Mesenchymal stem cell (in vitro differentiated cells and primary cell): ENCODE measurements around the gene NPPC.

ENCODE experiments used
- DNase-seq: peaks from one replicate; pipeline ENCODE4 v3.0.0-alpha.2; 2013
- H2AFZ ChIP-seq: one replicate; pipeline ENCODE4 v1.6.1; 2013; ENCODE audit warnings: low read depth, mild to moderate bottlenecking, control low read depth, inconsistent platforms, low read length, moderate library complexity
- H2AK5ac ChIP-seq: 2 replicates; pipeline ENCODE4 v1.6.1; 2013; ENCODE audit warnings: low read length, moderate library complexity, mild to moderate bottlenecking, inconsistent platforms; ENCODE audit not compliant: severe bottlenecking
- H2BK120ac ChIP-seq: one replicate; pipeline ENCODE4 v1.6.1; 2013; ENCODE audit warnings: low read depth, mild to moderate bottlenecking, inconsistent platforms, low read length, moderate library complexity
- H2BK12ac ChIP-seq, 2 experiments: one replicate each; pipeline ENCODE4 v1.6.1; 2013; ENCODE audit warnings: inconsistent platforms in 2 of 2, low read length in 2 of 2, mild to moderate bottlenecking in 2 of 2, moderate library complexity in 2 of 2, control low read depth in 1 of 2
- H2BK15ac ChIP-seq: one replicate; pipeline ENCODE4 v1.6.1; 2013; ENCODE audit warnings: mild to moderate bottlenecking, low read depth, inconsistent platforms; ENCODE audit not compliant: poor library complexity, severe bottlenecking
- H2BK5ac ChIP-seq: 2 replicates; pipeline ENCODE4 v1.6.1; 2013; ENCODE audit warnings: low read depth, mild to moderate bottlenecking, low read length, control low read depth, inconsistent platforms; ENCODE audit not compliant: poor library complexity, severe bottlenecking
- H3K14ac ChIP-seq, 2 experiments: one replicate each; pipeline ENCODE4 v1.6.1; 2013; ENCODE audit warnings: inconsistent platforms in 2 of 2, low read length in 2 of 2, control low read depth in 1 of 2, mild to moderate bottlenecking in 1 of 2, moderate library complexity in 1 of 2
- H3K18ac ChIP-seq, 2 experiments: one replicate each; pipeline ENCODE4 v1.6.1; 2013; ENCODE audit warnings: inconsistent platforms in 2 of 2, low read length in 2 of 2, control low read depth in 1 of 2, low read depth in 1 of 2, mild to moderate bottlenecking in 1 of 2
- H3K23ac ChIP-seq, 2 experiments: one replicate each; pipeline ENCODE4 v1.6.1; 2013; ENCODE audit warnings: inconsistent platforms in 2 of 2, low read length in 2 of 2, mild to moderate bottlenecking in 2 of 2, moderate library complexity in 2 of 2, control low read depth in 1 of 2
- H3K27ac ChIP-seq: 2 replicates; pipeline ENCODE4 v1.5.1; 2013; ENCODE audit warnings: mild to moderate bottlenecking, moderate library complexity, low read length, control low read depth, inconsistent platforms; ENCODE audit not compliant: poor library complexity, severe bottlenecking
- H3K27me3 ChIP-seq, 2 experiments: 2 replicates each; pipeline versions ENCODE4 v1.6.1 to v1.7.0; 2013; ENCODE audit warnings: low read length in 2 of 2, mild to moderate bottlenecking in 2 of 2, moderate library complexity in 2 of 2, control low read depth in 1 of 2, inconsistent platforms in 1 of 2; ENCODE audit not compliant: control insufficient read depth in 1 of 2, insufficient read depth in 1 of 2
- H3K36me3 ChIP-seq, 2 experiments: 2 replicates each; pipeline versions ENCODE4 v1.6.1 to v1.7.0; 2013; ENCODE audit warnings: low read length in 2 of 2, control low read depth in 1 of 2, inconsistent platforms in 1 of 2, low read depth in 1 of 2, mild to moderate bottlenecking in 1 of 2; ENCODE audit not compliant: insufficient read depth in 2 of 2, control insufficient read depth in 1 of 2
- H3K4ac ChIP-seq, 2 experiments: one replicate each; pipeline ENCODE4 v1.6.1; 2013; ENCODE audit warnings: inconsistent platforms in 2 of 2, low read length in 2 of 2, mild to moderate bottlenecking in 2 of 2, moderate library complexity in 2 of 2, control low read depth in 1 of 2, low read depth in 1 of 2
- H3K4me1 ChIP-seq: 2 replicates; pipeline ENCODE4 v1.6.1; 2013; ENCODE audit warnings: low read depth, low read length, control low read depth; ENCODE audit not compliant: control insufficient read depth, insufficient read depth
- H3K4me2 ChIP-seq: 2 replicates; pipeline ENCODE4 v1.6.1; 2013; ENCODE audit warnings: low read length, mild to moderate bottlenecking, inconsistent platforms; ENCODE audit not compliant: poor library complexity, severe bottlenecking
- H3K4me3 ChIP-seq, 2 experiments: 2 replicates each; pipeline versions ENCODE4 v1.5.1 to v1.7.0; 2013; ENCODE audit warnings: low read length in 2 of 2, mild to moderate bottlenecking in 2 of 2, control low read depth in 1 of 2, low read depth in 1 of 2; ENCODE audit not compliant: insufficient read depth in 1 of 2
- H3K79me1 ChIP-seq: replicated peaks from 2 replicates; pipeline ENCODE4 v1.6.1; 2013; ENCODE audit warnings: mild to moderate bottlenecking, control low read depth, low read length, inconsistent platforms; ENCODE audit not compliant: poor library complexity, severe bottlenecking
- H3K9ac ChIP-seq: 2 replicates; pipeline ENCODE4 v1.7.0; 2013; ENCODE audit warnings: mild to moderate bottlenecking, low read length, moderate library complexity
- H3K9me3 ChIP-seq: 2 replicates; pipeline ENCODE4 v1.7.0; 2013; ENCODE audit warnings: mild to moderate bottlenecking, low read length; ENCODE audit not compliant: control insufficient read depth
- H4K8ac ChIP-seq: one replicate; pipeline ENCODE4 v1.6.1; 2013; ENCODE audit warnings: inconsistent platforms, mild to moderate bottlenecking, low read length, moderate library complexity
- H4K91ac ChIP-seq: one replicate; pipeline ENCODE4 v1.6.1; 2013; ENCODE audit warnings: mild to moderate bottlenecking, low read length, inconsistent platforms
- WGBS: methylation state at CpG from one replicate; pipeline ENCODE4 v1.1.7; 2013; ENCODE audit warnings: mixed read lengths; 5-methylcytosine and 5-hydroxymethylcytosine counted together

Gene NPPC

DNA sequence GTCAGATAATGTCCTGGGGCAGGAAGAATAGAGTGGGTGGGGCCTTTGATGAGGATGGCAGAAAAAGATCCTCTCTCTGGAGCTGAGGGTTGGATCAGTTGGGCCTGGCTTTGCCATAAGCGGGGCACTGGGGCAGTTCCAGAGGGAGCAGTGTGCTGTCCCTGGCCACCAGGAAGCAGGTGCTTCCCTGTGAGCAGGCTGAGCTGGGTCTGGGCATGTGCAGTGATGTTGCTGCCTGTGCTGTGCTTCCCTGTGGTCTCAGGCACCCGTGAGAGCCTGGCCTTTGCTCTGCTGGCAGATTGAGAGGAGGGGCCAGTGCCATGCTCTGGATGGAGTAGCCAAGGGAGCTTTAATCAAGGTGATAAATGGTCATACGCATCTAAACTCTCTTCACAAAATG, 14.6 kb upstream of the NPPC start:
- H2BK120ac ChIP-seq: no peak overlapping the region
- H3K4me2 ChIP-seq: no peak overlapping the region
- no peaks in the 10 kb centered on the region for H3K9me3 ChIP-seq
- no peaks in the 10 kb centered on the region for H3K36me3 ChIP-seq
- H3K4me1 ChIP-seq: no peaks in the 10 kb centered on the region
- H3K4ac ChIP-seq: no peak overlapping the region
- no peak overlapping the region for H4K8ac ChIP-seq
- no peaks in the 10 kb centered on the region for H3K79me1 ChIP-seq
- no peak overlapping the region for H2BK12ac ChIP-seq
- H3K14ac ChIP-seq: no peak overlapping the region
- 81% methylated on average over 3 of the region's 3 CpGs for WGBS
- H3K27me3 ChIP-seq: peaks cover 8 to 23% of the 10 kb centered on the region in 2 experiments
- no peak overlapping the region for H3K27ac ChIP-seq
- no peak for DNase-seq
- no peak overlapping the region for H2BK5ac ChIP-seq
- no peak overlapping the region for H2AK5ac ChIP-seq
- H3K9ac ChIP-seq: no peak overlapping the region
- H3K23ac ChIP-seq: no peak overlapping the region
- no peak overlapping the region for H3K4me3 ChIP-seq
- H4K91ac ChIP-seq: no peak overlapping the region
- no peak overlapping the region for H2BK15ac ChIP-seq
- no peak overlapping the region for H3K18ac ChIP-seq
- no peak overlapping the region for H2AFZ ChIP-seq

DNA sequence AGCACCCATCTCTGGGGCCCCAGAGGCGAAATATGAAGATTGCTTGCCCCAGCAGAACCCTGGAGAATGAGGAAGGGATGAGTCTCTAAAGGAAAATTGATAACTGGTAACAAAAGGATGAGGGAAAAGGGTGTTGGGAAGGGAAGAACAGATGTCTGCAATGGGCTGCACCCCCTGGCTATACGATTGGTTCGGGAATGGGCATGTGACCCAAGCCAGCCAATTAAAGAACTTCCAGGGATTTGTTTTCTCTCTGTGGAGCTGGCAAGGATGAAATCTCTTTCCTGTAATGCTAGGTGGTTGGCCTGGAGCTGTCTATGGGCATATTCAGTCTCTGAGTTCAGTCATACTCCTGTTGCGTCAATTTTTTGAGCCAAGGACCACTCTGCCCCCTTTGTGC, 12.8 kb upstream of the NPPC start:
- no peaks in the 10 kb centered on the region for H3K4me1 ChIP-seq
- H2AFZ ChIP-seq: no peak overlapping the region
- no peak overlapping the region for H3K27ac ChIP-seq
- WGBS: 96% methylated on average over 4 of the region's 4 CpGs
- no peak overlapping the region for H2BK12ac ChIP-seq
- no peak for DNase-seq
- H2BK5ac ChIP-seq: no peak overlapping the region
- peaks cover 8 to 37% of the 10 kb centered on the region in 2 experiments for H3K27me3 ChIP-seq
- H3K4ac ChIP-seq: no peak overlapping the region
- no peak overlapping the region for H2AK5ac ChIP-seq
- no peak overlapping the region for H3K4me2 ChIP-seq
- H3K23ac ChIP-seq: no peak overlapping the region
- H2BK15ac ChIP-seq: no peak overlapping the region
- H3K9ac ChIP-seq: no peak overlapping the region
- H3K9me3 ChIP-seq: no peaks in the 10 kb centered on the region
- H3K36me3 ChIP-seq: no peaks in the 10 kb centered on the region
- no peaks in the 10 kb centered on the region for H3K79me1 ChIP-seq
- no peak overlapping the region for H3K14ac ChIP-seq
- H3K4me3 ChIP-seq: no peak overlapping the region
- H3K18ac ChIP-seq: no peak overlapping the region
- H4K91ac ChIP-seq: no peak overlapping the region
- H2BK120ac ChIP-seq: no peak overlapping the region
- no peak overlapping the region for H4K8ac ChIP-seq

DNA sequence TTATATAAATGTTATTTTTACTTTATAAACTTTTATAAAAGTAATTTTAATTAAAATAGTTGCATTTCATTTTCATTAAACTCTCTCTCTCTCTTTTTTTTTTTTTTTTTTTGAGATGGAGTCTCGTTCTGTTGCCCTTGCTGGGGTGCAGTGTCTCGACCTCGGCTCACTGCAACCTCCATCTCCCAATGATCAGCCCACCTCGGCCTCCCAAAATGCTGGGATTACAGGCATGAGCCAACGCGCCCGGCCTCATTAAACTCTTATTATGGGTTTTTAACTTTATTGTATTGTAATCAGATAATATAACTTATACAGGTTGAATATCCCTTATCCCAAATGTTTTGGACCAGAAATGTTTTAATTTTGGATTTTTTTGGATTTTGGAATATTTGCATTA, 10.9 kb upstream of the NPPC start:
- Histone ChIP-seq H3K14ac (no peak overlapping the region), H3K23ac (no peak overlapping the region), H4K8ac (no peak overlapping the region), H3K4me2 (no peak overlapping the region), H2BK120ac (no peak overlapping the region), H3K4me1 (peaks cover 4% of the 10 kb centered on the region), H2AK5ac (no peak overlapping the region), H3K9ac (no peak overlapping the region), H3K27ac (no peak overlapping the region), H2BK12ac (no peak overlapping the region), H3K4ac (no peak overlapping the region), H2AFZ (no peak overlapping the region), H3K18ac (no peak overlapping the region), H3K79me1 (no peaks in the 10 kb centered on the region), H3K36me3 (no peaks in the 10 kb centered on the region), H3K9me3 (no peaks in the 10 kb centered on the region), H3K4me3 (no peak overlapping the region), H2BK15ac (no peak overlapping the region), H3K27me3 (peaks cover 14 to 54% of the 10 kb centered on the region in 2 experiments), H2BK5ac (no peak overlapping the region), H4K91ac (no peak overlapping the region)
- WGBS: no CpG with 5 or more reads among the region's 7 CpGs
- DNase-seq: no peak

DNA sequence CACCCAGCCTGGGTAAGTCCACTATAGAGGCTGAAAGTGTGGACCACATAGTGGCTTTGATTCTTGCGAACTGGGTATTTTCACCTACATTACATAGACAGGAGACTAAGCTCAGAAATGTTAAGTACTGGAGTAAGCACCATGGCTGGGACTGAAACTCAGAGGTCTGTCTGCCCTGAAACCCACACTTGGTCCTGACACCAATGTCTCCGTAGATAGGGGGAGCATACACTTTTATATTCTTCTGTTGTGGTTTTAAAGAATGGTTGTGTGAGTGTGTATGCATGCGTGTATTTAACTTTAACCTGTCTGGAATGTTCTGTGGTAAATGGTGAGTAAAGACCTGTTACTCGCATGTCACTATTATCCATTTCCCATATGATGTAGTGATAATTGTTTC, 10.3 kb upstream of the NPPC start:
- Histone ChIP-seq H3K14ac (no peak overlapping the region), H3K4me2 (no peak overlapping the region), H2AFZ (no peak overlapping the region), H4K8ac (no peak overlapping the region), H3K9me3 (no peaks in the 10 kb centered on the region), H3K18ac (no peak overlapping the region), H3K4me3 (no peak overlapping the region), H3K4me1 (peaks cover 4% of the 10 kb centered on the region), H3K36me3 (no peaks in the 10 kb centered on the region), H3K27me3 (peaks cover 15 to 54% of the 10 kb centered on the region in 2 experiments), H3K23ac (no peak overlapping the region), H3K79me1 (no peaks in the 10 kb centered on the region), H2AK5ac (no peak overlapping the region), H4K91ac (no peak overlapping the region), H2BK12ac (no peak overlapping the region), H3K9ac (no peak overlapping the region), H2BK15ac (no peak overlapping the region), H2BK5ac (no peak overlapping the region), H3K27ac (no peak overlapping the region), H3K4ac (no peak overlapping the region), H2BK120ac (no peak overlapping the region)
- DNase-seq: no peak
- 100% methylated on average over 2 of the region's 4 CpGs for WGBS
